ENCODE measurements around the gene KIF20B.
"Not testable (repeated sequence)": the region's sequence is repeated elsewhere in the genome, so short reads cannot be mapped to it uniquely, and the experiment has no call there.

The KIF20B gene

DNA sequence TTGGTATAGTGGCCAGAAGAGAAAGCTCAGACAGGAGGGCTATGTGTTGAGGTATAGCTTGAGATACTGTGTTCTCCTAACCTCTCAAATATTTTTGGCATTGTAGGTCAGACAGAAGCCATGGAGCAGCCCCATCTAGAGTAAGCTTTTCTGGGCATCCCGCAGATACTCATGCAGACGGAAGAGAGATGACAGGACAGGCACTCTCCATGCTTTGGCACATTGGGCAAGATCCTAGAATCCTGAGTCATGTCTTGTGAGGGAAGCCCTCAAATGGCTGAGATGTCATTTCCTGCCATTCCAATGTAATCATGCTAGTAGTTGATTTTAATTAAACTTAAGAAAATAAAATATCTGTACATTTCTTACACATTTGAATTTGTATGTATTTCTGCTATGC, 16.8 kb upstream of the KIF20B start:
- in situ Hi-C loops (cut with MboI; ENCODE audit: low sequenced_read_pairs): no loop called here

DNA sequence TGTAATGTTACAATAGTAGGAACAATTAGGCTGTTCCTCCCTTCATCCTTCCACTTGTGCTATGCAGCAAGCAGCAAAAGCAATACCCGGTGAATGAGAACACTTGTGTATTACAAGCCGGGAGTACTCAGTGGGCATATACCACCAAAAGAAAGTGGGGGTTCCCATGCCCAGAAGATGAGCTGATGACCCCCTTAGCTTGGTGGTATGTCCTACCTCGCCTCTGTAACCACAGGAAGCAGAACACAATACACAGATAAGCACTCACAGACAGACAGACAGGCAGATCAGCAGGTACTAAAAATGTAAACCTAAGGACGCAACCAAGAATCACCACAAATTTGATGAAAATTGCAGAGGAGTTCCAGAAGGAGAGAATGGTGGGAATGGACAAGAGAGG, 15.5 kb upstream of the KIF20B start:
- in situ Hi-C loops (cut with MboI; ENCODE audit: low sequenced_read_pairs): no loop called here

DNA sequence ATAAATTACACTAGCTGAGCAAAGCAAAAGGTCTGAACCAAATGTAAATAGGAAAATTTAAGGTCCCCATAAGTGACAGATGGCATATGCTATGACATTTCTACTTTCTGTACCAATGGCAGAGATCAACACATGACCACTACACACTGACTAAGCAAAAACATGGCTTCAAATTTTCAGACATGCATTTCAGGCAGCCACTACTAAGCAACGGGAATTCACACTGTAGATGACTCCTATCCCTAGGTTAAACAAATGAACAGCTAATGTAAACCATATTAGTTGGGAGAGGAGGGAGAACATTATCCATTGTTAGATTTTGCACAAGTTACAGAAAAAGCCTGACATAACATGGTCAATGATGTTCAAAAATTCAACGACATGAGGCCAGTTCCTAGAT, 11.4 kb upstream of the KIF20B start:
- in situ Hi-C loops (cut with MboI; ENCODE audit: low sequenced_read_pairs): no loop called here

DNA sequence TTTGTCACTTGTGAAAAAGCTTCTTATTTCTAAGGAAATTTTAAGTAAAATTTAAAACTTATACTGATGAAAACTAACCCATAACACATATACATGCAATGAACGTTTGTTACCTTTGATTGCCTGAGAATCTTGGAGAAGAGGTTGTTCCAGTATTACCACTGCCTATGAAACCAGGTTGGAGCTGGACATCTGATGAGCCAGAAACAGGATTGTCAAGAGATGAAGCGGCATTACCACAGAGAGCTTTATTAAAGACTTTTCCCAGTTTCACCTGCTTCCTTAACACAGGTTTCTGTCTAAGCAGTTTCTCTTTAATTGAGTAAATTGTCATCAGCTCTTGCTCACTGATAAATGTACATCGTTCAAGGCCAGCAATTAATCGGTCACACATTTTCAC, 9.0 kb upstream of the KIF20B start:
- in situ Hi-C loops (cut with MboI; ENCODE audit: low sequenced_read_pairs): no loop called here

DNA sequence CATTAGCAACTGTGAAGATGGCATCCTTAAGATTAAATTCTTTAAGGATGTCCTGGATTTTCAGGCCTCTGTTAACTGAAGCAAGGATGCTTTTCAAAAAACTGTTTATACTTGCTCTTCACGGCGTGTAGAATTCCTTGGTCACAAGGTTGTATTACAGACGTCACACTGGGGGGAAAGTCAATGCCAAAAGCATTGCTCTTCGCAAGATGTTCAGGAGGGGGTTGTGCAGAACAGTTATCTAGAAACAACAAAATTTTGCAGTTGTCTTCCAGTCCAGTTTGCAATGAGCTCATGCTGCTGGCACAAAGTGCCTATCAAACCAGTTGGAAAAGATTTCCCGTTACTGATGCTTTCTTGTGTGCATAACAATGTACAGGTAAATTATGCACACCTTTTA, 8.2 kb upstream of the KIF20B start:
- in situ Hi-C loops (cut with MboI; ENCODE audit: low sequenced_read_pairs): no loop called here

DNA sequence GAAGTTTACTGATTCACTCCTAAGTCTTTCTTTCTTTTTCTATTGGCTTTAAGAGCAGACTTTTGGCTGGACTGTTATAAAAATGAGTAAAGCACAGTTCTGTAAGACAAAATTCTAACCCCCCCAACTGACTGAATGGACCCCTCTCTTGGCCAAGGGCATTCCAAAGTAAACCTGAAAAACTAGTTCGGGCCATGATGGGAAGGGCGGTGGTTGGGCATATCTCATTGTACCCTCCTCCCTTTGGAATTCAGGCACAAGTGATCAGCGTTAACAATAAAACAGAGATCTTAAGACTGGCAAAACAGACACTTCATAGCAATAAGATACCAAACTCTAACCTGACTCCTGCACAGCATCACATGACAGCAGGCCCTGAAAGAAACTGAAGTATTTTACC, 6.1 kb upstream of the KIF20B start:
- in situ Hi-C loops (cut with MboI; ENCODE audit: low sequenced_read_pairs): no loop called here

DNA sequence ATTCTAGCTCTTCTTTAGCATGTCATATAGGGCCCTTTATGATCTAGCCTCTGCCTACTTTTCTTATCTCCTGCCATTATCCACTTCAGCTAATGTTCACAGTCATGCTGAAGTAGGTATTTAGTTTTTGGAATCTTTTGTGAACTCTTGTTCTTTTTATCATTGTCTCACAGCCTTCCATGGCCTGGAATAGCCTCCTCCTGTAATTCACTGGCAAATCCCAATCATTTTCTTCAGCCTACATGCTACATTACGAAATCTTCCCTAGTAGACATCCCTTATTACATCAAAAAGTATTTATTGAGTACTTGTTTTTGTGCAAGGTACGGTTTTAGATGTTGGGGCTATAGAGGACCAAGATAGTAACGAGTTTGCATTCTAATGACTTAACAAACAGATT, 3.4 kb upstream of the KIF20B start:
- in situ Hi-C loops (cut with MboI; ENCODE audit: low sequenced_read_pairs): no loop called here

DNA sequence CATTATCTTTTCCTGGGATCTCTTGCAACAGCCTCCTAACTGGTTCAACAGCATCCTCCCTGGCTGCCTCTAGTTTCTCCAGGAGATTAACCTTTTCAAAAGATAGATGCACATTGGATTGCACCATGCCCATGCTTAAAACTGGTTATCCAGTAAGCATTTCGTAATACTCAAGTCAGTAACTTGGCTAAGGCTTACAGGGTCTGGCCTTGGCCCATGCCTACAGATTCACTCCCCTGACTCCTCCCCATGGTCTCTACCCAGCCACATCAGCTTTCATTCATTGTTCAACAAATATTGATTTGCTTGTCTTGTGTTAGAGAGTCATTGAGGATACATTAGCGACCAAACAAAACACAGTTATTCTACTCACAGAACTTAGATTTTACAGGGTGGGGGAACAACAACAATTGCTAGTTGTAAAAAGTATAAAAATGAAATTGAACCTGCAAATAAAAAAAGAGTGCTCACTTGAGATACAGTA, 1.8 kb upstream of the KIF20B start:
- in situ Hi-C loops (cut with MboI; ENCODE audit: low sequenced_read_pairs): no loop called here

DNA sequence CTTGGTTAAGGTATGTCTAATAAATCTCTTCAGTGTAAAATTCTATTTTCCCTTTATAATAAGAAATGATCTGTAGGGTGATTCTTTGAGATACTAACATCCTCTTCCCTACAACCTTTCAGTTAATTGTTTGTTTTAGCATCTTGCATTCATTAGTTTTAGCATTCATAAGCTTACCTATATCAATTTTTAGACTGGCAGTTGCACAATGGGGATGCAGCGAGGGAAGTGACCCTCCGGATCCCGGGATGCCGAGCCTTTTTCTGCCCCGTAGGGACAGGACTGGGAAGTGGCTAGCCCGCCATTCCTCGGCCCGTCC, 508 bp upstream of the KIF20B start:
- in situ Hi-C loops (cut with MboI; ENCODE audit: low sequenced_read_pairs): no loop called here

DNA sequence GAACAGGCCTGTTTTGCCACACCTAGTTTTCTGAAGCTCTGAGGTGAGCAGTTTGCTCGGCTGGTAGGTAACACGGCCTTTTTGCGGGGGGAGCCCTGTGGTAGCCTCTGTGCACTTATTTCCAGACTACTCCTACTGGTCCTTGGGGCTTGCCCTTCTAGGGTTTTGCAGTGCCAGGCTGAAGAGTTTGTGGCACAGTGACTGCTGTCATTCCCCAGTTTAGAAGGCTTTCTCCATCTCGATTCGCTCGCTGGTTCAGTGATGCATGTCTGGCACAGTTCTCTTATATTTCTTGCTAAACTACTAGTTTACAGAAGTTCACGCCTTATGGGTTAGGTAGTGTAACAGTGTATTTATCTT, 711 bp downstream of the KIF20B start:
- in situ Hi-C loops (cut with MboI; ENCODE audit: low sequenced_read_pairs): no loop called here

DNA sequence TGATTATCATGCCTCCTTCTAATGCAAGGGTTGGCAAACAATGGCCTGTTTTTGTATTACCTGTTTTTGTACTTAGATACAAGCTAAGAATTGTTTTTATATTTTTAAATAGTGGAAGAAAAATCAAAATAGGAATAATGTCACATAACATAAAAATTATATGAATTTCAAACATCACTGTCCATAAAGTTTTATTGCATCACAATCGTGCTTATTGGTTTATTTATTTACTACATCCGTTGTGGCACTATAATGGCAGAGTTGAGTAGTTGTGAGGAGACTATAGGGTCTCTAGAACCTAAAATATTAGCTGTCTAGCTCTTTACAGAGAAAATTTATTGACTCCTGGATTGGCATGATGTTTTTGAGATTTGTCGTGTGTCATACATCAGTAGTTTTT, 4.1 kb downstream of the KIF20B start:
- in situ Hi-C loops (cut with MboI; ENCODE audit: low sequenced_read_pairs): no loop called here

DNA sequence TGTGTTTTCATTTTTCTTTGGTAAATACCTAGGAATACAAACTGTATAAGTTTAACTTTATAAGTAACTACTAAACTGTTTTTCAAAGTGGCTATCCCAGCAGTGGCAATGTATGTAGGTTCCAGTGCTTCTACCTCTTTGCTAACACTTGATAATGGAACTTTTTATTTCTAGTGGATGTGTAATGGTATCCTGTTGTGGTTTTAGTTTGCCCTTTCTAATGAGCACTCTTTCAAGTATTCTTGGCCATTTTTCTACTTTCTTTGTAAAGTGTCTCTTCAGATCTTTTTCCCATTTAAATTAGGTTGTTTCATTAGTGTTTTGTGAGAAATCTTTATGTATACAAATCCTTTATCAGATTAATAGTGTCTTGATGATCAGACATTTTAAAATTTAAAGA, 4.6 kb downstream of the KIF20B start:
- in situ Hi-C loops (cut with MboI; ENCODE audit: low sequenced_read_pairs): no loop called here

DNA sequence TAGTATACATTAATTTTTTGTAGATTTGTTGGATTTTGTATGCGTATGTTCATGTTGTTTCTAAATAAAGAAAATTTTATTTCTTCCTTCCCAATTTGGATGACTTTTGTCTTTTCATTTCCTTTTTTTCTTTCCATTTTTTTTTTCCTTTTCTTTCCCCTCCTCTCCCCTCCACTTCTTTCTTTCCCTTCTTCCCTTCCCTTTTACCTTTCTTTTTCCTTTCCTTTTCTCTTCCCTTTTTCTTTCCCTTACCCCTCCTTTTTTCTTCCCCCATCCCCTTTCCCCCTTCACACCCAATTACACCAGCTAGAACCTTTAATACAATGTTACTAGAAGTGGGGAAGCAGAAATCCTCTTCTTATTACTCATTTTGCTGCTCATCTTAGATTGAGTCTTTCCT, 6.0 kb downstream of the KIF20B start:
- in situ Hi-C loops (cut with MboI; ENCODE audit: low sequenced_read_pairs): no loop called here

DNA sequence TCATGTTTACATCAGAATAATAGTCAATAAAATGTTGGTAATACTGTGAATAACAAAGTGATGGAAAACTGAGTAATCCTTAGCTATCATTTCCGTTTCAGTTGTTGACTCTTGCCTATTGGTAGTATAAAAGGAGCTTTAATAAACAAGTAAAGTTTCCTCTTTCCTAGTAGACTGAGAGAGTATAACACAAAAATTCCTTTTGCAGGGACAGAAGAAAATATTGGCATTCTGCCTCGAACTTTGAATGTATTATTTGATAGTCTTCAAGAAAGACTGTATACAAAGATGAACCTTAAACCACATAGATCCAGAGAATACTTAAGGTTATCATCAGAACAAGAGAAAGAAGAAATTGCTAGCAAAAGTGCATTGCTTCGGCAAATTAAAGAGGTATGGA, 9.4 kb downstream of the KIF20B start:
- in situ Hi-C loops (cut with MboI; ENCODE audit: low sequenced_read_pairs): no loop called here

DNA sequence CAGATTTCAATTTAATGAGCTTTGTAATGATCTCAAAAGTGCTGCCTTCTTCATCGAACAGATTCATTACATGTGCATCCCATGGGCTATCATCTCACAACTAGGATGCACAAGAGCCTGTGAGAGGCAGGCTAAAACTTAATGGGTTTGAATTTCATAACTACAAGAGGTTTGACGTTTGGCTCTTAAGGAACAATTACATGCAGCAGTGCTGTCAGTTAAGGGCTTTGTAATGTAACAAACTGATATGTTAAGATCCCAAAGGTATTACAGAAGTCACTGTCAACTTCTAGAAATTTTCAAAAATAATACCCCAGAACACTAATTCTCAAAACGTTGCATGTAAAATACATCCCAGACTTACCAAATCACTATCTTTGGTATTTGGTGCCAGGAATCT, 33.2 kb downstream of the KIF20B start:
- in situ Hi-C loops (cut with MboI; ENCODE audit: low sequenced_read_pairs): no loop called here

DNA sequence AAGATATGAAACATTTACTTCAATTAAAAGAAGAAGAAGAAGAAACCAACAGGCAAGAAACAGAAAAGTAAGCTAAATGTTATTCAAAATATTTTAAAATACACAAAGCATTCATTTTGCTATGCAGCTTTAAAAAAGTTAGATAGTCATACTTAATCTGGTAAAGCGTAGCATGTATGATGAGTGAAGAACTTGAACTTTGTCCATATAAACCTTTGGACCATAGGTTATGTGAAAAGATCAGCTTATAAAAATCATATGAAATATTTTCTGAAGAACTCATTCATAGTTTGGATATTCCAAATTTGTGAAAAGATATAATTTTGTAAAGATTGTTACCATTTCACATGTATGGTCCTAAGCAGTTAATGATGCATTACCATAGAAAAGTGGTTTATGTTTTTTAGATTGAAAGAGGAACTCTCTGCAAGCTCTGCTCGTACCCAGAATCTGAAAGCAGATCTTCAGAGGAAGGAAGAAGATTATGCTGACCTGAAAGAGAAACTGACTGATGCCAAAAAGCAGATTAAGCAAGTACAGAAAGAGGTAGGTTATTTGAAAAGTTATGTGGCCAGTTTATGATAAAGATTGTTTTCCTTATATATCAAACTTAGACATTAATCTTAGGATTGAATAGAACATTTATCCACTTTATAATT, 37.3 kb downstream of the KIF20B start:
- in situ Hi-C loops (cut with MboI; ENCODE audit: low sequenced_read_pairs): no loop called here

DNA sequence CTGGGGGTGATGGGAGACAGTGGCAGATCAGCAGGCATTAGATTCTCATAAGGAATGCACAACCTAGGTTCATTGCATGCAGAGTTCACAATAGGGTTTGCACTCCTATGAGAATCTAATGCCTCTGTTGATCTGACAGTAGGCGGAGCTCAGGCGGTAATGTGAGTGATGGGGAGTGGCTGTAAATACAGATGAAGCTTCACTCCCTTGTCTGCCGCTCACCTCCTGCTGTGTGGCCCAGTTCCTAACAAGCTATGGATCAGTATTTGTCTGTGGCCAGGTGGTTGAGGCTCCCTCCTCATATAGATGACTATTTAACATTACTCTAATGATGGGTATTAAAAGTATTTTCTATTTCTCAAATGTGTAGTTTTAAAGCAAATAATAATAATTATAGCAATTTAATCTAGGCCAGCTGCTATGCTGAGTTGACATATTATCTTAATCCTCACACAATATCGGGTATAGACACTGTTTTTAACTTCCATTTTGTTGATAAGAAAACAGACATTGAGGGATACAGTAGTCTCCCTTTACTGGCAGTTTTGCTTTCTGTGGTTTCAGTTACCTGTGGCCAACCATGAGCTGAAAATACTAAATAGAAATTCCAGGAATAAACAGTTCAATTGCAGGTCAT, 39.9 kb downstream of the KIF20B start:
- in situ Hi-C loops (cut with MboI; ENCODE audit: low sequenced_read_pairs): no loop called here

DNA sequence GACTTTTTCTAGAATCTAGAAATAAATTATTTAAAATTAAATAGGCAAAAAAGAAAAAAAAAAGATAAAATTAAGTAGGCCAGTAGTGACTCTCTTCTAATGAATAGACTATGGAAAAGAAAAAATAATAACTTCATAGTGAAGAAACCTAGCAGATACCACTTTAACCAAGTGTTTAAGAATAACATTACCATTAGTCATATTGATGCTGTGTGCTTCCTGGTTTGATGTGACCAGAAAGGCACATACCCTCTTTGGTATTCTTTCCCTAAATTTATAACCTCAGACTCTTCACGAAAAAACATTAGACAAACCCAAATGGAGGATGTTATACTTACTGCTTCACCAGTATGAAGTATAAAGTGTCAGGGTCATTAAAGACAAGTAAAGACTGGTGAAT, 42.6 kb downstream of the KIF20B start:
- in situ Hi-C loops (cut with MboI; ENCODE audit: low sequenced_read_pairs): no loop called here

DNA sequence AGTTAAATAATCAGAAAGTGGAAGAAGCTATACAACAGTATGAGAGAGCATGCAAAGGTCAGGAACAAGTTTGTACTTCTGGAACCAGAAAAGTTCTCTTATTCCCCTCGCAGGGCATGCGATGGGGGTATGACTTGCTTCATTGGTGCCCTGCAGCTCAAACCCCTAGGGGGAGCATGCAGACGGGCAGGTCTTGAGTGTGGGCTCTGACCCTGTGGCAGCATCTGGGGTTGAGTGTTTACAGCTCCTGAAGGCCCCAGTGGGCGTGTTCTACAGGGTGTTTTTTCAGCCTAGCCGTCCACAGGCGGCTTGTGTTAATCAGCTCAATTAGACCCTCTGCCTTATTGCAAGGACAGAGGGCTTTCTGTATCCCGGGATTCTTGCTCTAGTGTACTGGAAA, 44.5 kb downstream of the KIF20B start:
- in situ Hi-C loops (cut with MboI; ENCODE audit: low sequenced_read_pairs): no loop called here

DNA sequence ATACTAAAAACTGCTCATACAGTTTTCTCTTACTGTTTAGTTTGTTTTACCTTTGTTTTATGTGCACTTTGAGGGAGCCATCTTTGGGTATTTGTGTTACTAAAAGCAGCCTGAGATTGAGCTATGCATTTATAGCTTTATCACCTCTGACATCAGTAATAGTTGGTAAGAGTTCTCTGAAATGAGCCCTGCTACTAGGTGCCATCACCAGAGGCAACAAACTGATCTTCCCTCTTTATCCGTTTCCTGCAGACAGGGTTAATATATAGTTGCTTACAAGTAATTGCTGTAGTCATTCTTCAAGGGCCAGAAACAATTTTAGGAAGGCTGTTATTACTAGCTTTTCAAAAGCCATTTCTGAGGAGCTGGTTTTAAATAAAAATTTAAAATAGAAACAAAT, 49.1 kb downstream of the KIF20B start:
- in situ Hi-C loops (cut with MboI; ENCODE audit: low sequenced_read_pairs): no loop called here

DNA sequence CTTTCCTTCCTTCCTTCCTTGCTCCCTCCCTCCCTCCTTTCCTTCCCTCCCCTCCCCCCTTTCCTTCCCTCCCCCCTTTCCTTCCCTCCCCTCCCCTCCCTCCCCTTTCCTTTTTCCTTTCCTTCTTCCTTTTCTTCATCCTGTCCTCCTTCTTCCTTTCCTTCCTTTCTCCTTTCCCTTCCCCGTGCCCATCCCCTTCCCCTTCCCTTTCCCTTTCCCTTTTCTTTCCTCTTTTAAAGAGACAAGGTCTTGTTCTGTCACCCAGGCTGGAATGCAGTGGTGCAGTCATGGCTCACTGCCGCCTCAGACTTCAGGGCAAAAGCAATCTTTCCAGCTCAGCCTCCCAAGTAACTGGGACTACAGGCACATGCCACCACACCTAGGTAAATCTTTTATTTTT, 54.0 kb downstream of the KIF20B start:
- in situ Hi-C loops (cut with MboI; ENCODE audit: low sequenced_read_pairs): no loop called here

DNA sequence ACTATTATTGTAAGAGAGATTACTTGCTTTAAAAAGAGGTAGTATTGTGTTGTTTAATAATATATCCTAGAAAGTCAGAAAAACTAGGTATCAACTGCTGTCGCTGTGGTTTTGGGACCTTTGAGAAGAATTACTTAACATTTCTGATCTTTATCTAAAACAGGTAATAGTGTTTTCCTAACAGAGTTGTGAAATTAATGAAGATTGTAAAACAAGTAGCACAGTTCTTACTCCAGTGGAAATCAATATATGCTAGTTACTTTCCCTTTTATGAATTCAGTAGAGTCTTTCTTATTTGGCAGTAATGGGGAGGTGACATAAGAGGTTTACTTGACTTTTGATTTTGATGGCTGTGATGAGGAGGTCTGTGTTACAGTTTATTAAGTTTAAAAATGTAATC, 58.1 kb downstream of the KIF20B start:
- in situ Hi-C loops (cut with MboI; ENCODE audit: low sequenced_read_pairs): no loop called here

DNA sequence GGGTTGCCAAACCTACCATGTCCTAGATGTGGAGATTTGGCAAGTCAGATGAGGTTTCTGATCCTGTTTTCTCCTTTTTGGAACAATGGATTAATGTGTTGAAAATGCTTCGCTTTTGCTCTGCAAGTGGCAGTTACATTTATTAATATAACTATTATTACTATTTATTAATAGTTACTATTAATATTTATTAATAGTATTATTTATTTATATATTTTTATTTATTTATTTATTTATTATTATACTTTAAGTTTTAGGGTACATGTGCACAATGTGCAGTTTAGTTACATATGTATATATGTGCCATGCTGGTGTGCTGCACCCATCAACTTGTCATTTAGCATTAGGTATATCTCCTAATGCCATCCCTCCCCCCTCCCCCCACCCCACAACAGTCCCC, 62.3 kb downstream of the KIF20B start:
- in situ Hi-C loops (cut with MboI; ENCODE audit: low sequenced_read_pairs): not testable (repeated sequence)
